ENCODE measurements around the gene ERF. TPM values are rescaled to one million over a fixed set of nuclear protein-coding genes. Genes with fewer than 3 reads are reported as not detected.

Gene ERF
- total and polyA plus RNA-seq, 2 donors (not counting 1 experiment from before 2014, with no cell fraction given), result 48.6 to 51.5 TPM

- Histone ChIP-seq H3K4me3 (ENCODE audit: control extremely low read depth in 1 of 5, extremely low read depth in 1 of 5, insufficient read depth in 1 of 5, low read depth in 2 of 5, low read length in 4 of 5) (no peak overlapping the region), H4K20me1 (ENCODE audit: control insufficient read depth, insufficient read depth, low read length, poor library complexity, severe bottlenecking) (peaks cover 68% of the 10 kb centered on the region), H3K79me2 (ENCODE audit: control insufficient read depth, insufficient read depth, low read length) (peaks cover 63% of the 10 kb centered on the region), H3K9me3 (ENCODE audit: control extremely low read depth in 1 of 3, control insufficient read depth in 2 of 3, insufficient read depth in 1 of 3, low read length in 2 of 3) (no peaks in the 10 kb centered on the region), H3K4me2 (replicated peaks; ENCODE audit: low read depth, low read length, poor library complexity, severe bottlenecking) (no peak overlapping the region), H3K4me1 (ENCODE audit: control insufficient read depth in 2 of 2, insufficient read depth in 2 of 2, low read length in 2 of 2) (peaks cover 7 to 12% of the 10 kb centered on the region in 2 donors), H3K9ac (ENCODE audit: low read length) (no peak overlapping the region), H2AFZ (ENCODE audit: insufficient read depth, low read depth, low read length, poor library complexity, severe bottlenecking) (no peak overlapping the region), H3K27ac (ENCODE audit: low read length in 2 of 2) (no peak overlapping the region), H3K36me3 (replicated peaks in 1 of 2; ENCODE audit: control extremely low read depth in 1 of 2, control insufficient read depth in 1 of 2, extremely low read depth in 1 of 2, insufficient read depth in 2 of 2, low read length in 1 of 2) (peaks cover 0 to 46% of the 10 kb centered on the region in 2 experiments), H3K27me3 (replicated peaks in 1 of 4; ENCODE audit: control extremely low read depth in 1 of 4, control insufficient read depth in 3 of 4, insufficient read depth in 4 of 4, low read length in 3 of 4) (no peaks in the 10 kb centered on the region)
- intact Hi-C loops (cut with micrococcal nuclease), result no loop called here
- Mint-ChIP-seq H3K9me3 (ENCODE audit: insufficient read depth) (no peaks in the 10 kb centered on the region), H3K4me1 (peaks cover 26% of the 10 kb centered on the region), H3K27me3 (no peaks in the 10 kb centered on the region), H3K4me3 (no peak overlapping the region), H3K27ac (no peak overlapping the region)
- DNase-seq (no peak), ATAC-seq (ENCODE audit: low read depth) (no peak)
- ChIA-PET POLR2A (no interaction called here), CTCF (no interaction called here)
- 95% methylated on average over 35 of the region's 37 CpGs for WGBS (ENCODE audit: insufficient coverage)
- TF ChIP-seq CTCF (IDR thresholded peaks at IDR 0.05) (no peak), EZH2 (IDR thresholded peaks at IDR 0.05; ENCODE audit: borderline replicate concordance, insufficient read depth, low read depth, low read length, poor library complexity, severe bottlenecking) (no peak)
Measured at GRCh38 chr19:42224940-42225717, 29.8 kb downstream of the ERF start.

DNA sequence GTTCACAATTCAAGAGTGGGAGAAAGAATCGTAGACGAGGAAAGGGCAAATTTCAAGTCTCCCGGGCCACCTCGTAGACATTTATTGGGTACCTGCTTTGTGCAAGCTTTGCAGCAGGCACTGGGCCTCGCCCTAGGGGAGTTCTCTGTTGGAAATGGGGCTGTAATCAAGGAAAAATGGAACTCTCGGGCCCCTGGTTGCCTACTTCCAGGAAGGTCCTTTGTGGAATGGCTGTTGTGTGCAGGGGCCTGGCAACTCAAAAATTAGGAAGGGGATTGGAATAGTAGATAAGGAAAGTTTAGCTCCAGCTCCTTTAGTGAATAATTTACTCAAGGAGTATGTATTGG is 34.2 kb downstream of the ERF start:
- POLR2A ChIA-PET, result interaction anchor here (1.3 to 2.3 kb wide), 2 partner anchors 22 to 88 kb away, joined by 3 to 13 read pairs; partner anchors contain the start of genes GSK3A and POU2F2
- intact Hi-C loops (cut with micrococcal nuclease), result loop anchor here (1.0 kb wide), 6 partner anchors 22 to 144 kb away; partner anchors contain the start of genes CIC, GSK3A, PAFAH1B3 and PRR19
- H3K4me2 ChIP-seq (replicated peaks; ENCODE audit: low read depth, low read length, poor library complexity, severe bottlenecking), result peak overlapping the region; percentile 88
- peak overlapping the region; percentile 92 for H3K27ac Mint-ChIP-seq
- peak overlapping the region; percentile 72 to 96 (median 85) for H3K4me3 ChIP-seq (ENCODE audit: control extremely low read depth in 1 of 5, extremely low read depth in 1 of 5, insufficient read depth in 1 of 5, low read depth in 2 of 5, low read length in 4 of 5)
- no peaks in the 10 kb centered on the region for H3K27me3 ChIP-seq (replicated peaks in 1 of 4; ENCODE audit: control extremely low read depth in 1 of 4, control insufficient read depth in 3 of 4, insufficient read depth in 4 of 4, low read length in 3 of 4)
- H3K4me3 Mint-ChIP-seq, result peak overlapping the region; percentile 96
- peaks cover 0 to 22% of the 10 kb centered on the region in 2 experiments for H3K36me3 ChIP-seq (replicated peaks in 1 of 2; ENCODE audit: control extremely low read depth in 1 of 2, control insufficient read depth in 1 of 2, extremely low read depth in 1 of 2, insufficient read depth in 2 of 2, low read length in 1 of 2)
- H3K9me3 ChIP-seq (ENCODE audit: control extremely low read depth in 1 of 3, control insufficient read depth in 2 of 3, insufficient read depth in 1 of 3, low read length in 2 of 3), result no peaks in the 10 kb centered on the region
- no peak for DNase-seq
- H2AFZ ChIP-seq (ENCODE audit: insufficient read depth, low read depth, low read length, poor library complexity, severe bottlenecking), result peak overlapping the region; percentile 91
- TF ChIP-seq EZH2 (IDR thresholded peaks at IDR 0.05; ENCODE audit: borderline replicate concordance, insufficient read depth, low read depth, low read length, poor library complexity, severe bottlenecking) (no peak), CTCF (IDR thresholded peaks at IDR 0.05) (no peak)
- peaks cover 34 to 45% of the 10 kb centered on the region in 2 donors for H3K4me1 ChIP-seq (ENCODE audit: control insufficient read depth in 2 of 2, insufficient read depth in 2 of 2, low read length in 2 of 2)
- H3K4me1 Mint-ChIP-seq, result peaks cover 53% of the 10 kb centered on the region
- H3K27me3 Mint-ChIP-seq, result no peaks in the 10 kb centered on the region
- no peaks in the 10 kb centered on the region for H3K9me3 Mint-ChIP-seq (ENCODE audit: insufficient read depth)
- 3% methylated on average over 6 of the region's 6 CpGs for WGBS (ENCODE audit: insufficient coverage)
- H3K9ac ChIP-seq (ENCODE audit: low read length), result peak overlapping the region; percentile 84
- CTCF ChIA-PET, result interaction anchor here (0.9 to 3.1 kb wide), 7 partner anchors 13 to 112 kb away, joined by 3 to 12 read pairs (median 3); partner anchors contain the start of genes GSK3A and POU2F2
- peak overlapping the region in 1 of 2 donors; percentile 88 for H3K27ac ChIP-seq (ENCODE audit: low read length in 2 of 2)
- H3K79me2 ChIP-seq (ENCODE audit: control insufficient read depth, insufficient read depth, low read length), result peaks cover 80% of the 10 kb centered on the region
- H4K20me1 ChIP-seq (ENCODE audit: control insufficient read depth, insufficient read depth, low read length, poor library complexity, severe bottlenecking), result peaks cover 47% of the 10 kb centered on the region
- ATAC-seq (ENCODE audit: low read depth), result no peak

Measured in B cell (primary cell).